Subcutaneous adipose tissue (tissue), 4 donors: ENCODE results near the gene TREM1. TPM values are rescaled to one million over a fixed set of nuclear protein-coding genes. Genes with fewer than 3 reads are reported as not detected.

Experiments
- total RNA-seq, 4 donors: library from RNA; depleted of rRNA; stranded (reverse); fragments of >200 nt; gene quantifications; one replicate each; pipeline ENCODE4 v1.1.0, GENCODE V29; 2016
- TF ChIP-seq, protein P1 (sequence below): fragments of 450-650 bp; IDR thresholded peaks from one replicate; pipeline ENCODE4 v1.5.1; 2016; ENCODE audit warnings: low read depth, mild to moderate bottlenecking, control low read depth, antibody characterized with exemption, moderate library complexity

TREM1 gene
- total RNA-seq, 4 donors from 2014 or later: 0.38 to 9.5 (median 4.6) TPM

DNA sequence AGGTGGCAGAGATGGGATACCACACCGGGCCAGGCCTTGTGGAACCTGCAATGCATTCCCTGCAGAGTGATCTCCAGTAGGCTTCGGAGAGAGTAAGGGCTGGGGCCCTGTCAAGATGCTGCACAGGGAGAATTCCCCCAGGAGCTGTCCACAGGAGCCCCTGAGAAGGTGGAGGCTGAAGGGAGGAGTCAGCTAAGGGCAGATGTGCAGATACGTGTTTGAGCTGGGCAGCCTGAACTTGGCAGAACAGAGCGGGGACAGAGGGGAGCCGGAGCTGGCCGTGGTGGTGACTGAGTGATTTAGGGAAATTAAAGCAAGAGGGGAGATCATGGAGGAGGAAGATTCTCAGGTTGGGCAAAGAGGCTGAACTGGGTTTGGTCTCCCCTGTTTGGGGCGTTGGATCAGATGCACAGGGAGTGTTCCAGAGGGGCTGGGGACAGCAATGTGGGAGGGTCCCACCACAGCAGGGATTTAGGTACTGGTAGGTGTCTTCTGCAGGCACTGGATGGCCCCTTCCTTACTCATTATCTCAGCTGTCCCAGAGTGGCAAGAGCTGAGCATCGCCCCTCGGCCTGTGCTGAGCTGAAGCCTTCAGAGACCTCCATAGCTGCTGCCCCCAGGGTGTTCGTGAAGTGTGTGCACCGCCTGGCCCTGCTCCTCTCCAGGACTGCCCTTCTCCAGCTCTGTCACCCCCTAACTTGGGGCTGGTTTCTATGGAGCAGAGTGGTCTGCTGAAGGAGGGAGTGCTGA lies 45.1 kb upstream of the TREM1 start:
- TF ChIP-seq, protein P1, sequence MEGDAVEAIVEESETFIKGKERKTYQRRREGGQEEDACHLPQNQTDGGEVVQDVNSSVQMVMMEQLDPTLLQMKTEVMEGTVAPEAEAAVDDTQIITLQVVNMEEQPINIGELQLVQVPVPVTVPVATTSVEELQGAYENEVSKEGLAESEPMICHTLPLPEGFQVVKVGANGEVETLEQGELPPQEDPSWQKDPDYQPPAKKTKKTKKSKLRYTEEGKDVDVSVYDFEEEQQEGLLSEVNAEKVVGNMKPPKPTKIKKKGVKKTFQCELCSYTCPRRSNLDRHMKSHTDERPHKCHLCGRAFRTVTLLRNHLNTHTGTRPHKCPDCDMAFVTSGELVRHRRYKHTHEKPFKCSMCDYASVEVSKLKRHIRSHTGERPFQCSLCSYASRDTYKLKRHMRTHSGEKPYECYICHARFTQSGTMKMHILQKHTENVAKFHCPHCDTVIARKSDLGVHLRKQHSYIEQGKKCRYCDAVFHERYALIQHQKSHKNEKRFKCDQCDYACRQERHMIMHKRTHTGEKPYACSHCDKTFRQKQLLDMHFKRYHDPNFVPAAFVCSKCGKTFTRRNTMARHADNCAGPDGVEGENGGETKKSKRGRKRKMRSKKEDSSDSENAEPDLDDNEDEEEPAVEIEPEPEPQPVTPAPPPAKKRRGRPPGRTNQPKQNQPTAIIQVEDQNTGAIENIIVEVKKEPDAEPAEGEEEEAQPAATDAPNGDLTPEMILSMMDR: no peak

DNA sequence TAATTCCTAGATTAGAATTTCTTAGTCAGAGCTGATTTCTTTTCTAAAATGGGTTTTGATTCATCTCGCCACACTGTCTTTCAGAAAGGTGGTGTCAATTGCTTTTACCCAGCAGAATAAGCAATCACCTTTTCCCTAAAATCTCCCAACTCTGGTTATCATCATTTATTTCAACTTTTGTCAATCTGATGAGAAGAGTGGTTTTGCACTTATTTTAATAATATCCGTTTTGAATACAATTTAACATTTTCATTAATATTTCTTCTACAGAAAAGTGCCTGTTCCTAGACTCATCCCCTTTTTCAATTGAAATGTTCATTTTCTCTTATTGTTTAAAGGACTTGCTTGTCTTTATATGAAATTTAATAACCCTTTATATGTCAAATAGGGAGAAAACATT lies 40.7 kb upstream of the TREM1 start:
- TF ChIP-seq, protein P1: no peak

DNA sequence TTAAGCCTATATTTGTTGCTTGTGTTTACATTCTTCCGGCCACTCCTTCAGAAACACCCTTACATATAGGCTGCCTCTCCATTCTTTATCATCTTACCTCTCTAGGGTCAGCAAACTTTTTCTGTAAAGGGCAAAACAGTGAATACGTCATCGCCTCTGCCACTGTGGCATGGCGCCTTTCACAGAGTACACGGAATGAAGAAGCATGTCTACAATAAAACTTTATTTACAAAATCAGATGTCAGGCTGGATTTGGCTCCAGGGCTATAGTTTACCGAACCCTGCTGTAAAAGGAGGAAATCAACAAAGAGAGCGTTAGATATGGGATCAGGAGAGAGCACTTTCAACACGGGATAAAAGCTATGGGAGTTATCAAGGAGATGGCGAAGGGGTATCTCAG lies 39.6 kb upstream of the TREM1 start:
- TF ChIP-seq, protein P1: no peak

DNA sequence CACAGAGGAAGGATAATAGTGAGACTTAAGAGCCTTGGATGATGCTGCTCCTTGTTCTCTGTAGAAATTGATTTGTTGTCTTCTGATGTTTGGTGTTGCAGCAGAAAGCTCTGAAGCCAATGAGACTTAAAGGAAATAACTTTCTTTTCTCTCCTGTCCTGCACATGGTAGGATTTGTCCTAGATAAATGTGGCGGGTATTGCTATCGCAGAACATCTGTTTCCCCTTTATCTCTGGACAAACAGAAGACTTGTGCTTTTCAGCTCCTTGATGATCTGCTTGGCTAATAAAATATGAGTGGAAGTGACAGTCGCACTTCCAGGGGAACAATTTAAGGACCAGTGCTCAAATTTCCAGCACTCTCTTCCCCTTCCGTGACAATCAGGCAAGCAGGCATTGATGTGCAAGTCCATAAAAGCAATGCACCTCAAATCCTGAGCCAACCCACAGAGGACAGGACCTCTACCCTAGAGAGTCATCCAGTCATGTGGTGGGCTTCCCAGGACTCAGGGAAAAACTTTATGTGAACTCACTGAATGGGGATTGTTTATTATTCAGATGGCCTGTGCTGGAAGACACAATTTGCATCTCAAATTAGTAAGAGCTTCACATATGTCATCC lies 39.1 kb upstream of the TREM1 start:
- TF ChIP-seq, protein P1: no peak

DNA sequence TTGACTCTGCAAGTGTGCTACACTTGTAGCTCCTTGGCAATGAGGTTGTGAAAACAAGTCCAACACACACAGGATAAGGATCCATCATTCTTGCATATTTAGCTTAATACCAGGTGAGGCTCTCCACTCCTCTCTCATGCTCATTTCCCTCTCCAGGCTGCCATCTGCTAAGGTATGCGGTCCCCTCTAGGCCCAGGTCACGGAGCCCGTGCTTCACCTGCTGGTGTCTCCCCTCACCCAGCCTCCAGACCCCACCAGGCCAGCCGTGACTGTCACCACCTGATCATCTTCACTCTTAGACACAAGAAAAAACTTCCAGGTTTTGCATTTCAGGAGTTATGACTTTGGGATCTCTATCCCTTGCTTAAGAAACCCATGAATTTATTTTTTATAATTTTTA lies 34.7 kb upstream of the TREM1 start:
- TF ChIP-seq, protein P1: no peak

DNA sequence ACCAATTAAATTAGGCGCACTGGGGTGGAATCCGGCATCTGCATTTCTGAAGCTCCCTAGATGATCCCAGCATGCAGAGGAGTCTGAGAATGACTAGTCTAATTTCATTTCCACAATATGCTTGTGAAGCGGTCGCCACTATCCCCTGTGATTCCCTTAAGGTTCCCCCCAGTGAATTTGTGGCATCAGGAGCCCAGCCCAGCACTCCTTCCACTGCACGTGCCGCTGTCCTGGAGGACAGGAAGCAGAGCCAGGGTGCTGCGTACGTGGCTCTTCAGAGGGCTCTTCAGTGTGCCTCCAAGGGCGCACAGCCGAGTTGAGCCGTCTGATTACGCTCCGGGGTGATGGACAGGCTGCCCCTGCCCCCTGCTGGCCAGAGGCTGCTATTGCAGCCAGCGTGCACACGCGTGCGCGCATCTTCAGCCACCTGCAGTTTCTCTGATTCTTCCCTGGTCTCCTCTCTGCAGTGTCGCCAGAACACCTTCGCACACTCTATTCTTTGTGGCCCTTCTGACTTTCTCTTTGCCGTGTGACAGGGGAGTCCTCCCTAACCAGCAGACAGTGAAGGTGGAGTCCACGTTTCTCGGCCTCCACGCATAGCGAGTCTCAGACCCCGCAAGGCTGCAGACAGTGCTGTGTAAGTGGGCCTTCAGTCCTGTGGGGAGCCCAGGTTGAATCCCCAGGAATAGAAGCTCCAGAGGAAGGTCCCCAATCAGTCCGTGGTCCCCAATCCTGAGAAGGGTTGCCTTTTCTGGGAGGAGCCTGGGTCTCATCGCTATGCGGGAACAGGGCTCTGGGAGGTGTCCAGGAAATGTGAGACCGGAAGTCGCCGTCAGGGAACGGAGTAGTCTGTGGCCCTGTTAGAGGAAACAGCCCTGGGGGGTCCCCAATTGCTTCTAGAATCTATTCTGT lies 32.4 kb upstream of the TREM1 start:
- TF ChIP-seq, protein P1: no peak

DNA sequence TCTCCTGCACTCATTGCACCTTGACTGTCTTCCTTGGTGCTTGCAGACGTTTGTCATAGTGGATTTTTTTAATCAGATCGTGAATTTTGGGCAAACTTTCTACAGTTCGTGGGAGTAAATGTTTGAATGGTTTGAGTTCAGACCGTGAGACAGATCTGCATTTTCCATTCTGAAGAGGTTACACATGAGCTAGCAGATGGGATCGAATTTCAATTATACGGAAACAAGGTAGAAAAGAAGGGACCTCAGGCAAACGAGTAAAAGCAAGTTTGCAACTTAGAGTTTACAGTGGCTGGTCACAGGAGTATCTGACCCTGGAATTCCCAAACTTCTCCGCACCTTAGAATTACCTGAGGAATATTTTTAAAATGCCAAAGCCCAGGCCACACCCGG lies 31.8 kb upstream of the TREM1 start:
- TF ChIP-seq, protein P1: no peak
